H1 (cell line): Measurements from ENCODE around the gene CHST8. TPM values are rescaled to one million over a fixed set of nuclear protein-coding genes. Genes with fewer than 3 reads are reported as not detected.

Experiments used
- CTCF ChIA-PET: fragments of 300-600 bp; sonication (Branson Sonifier 250); formaldehyde crosslinking; loops from one replicate; lab custom pipeline; 2021; ENCODE audit not compliant: partially characterized antibody; lab: Charles Lee
- POLR2A ChIA-PET: fragments of 300-600 bp; sonication (Branson Sonifier 250); formaldehyde crosslinking; loops from one replicate; lab custom pipeline; 2021; ENCODE audit warnings: inconsistent platforms; ENCODE audit not compliant: partially characterized antibody; lab: Charles Lee
- DNase-seq, 2 experiments: peaks; one replicate each; pipeline versions ENCODE4 v3.0.0 to v3.0.0-alpha.2; 2010 to 2022; ENCODE audit warnings: low spot score in 2 of 2, low read depth in 1 of 2, mixed read lengths in 1 of 2
- FAIRE-seq: peaks from 2 replicates; lab custom pipeline; 2011; peaks lifted over from hg19 to GRCh38; lab: Jason Lieb, UNC
- H2AFZ ChIP-seq: 2 replicates; pipeline ENCODE4 v1.8.1; 2012; ENCODE audit warnings: low read length, inconsistent platforms
- H2AK5ac ChIP-seq: 2 replicates; pipeline ENCODE4 v1.6.1; 2013; ENCODE audit warnings: low read depth, low read length
- H2BK120ac ChIP-seq: replicated peaks from 2 replicates; pipeline ENCODE3; 2013; ENCODE audit warnings: low read depth, low read length, inconsistent platforms
- H2BK12ac ChIP-seq: 2 replicates; pipeline ENCODE4 v1.6.1; 2013; ENCODE audit warnings: low read depth, low read length
- H2BK15ac ChIP-seq: 2 replicates; pipeline ENCODE4 v1.6.1; 2013; ENCODE audit warnings: low read length
- H2BK20ac ChIP-seq: 2 replicates; pipeline ENCODE4 v1.6.1; 2013; ENCODE audit warnings: low read length
- H2BK5ac ChIP-seq: 2 replicates; pipeline ENCODE4 v1.6.1; 2013; ENCODE audit warnings: low read depth, low read length
- H3K14ac ChIP-seq: 2 replicates; pipeline ENCODE4 v1.6.1; 2013; ENCODE audit warnings: inconsistent platforms; ENCODE audit not compliant: insufficient read length
- H3K18ac ChIP-seq: 2 replicates; pipeline ENCODE4 v1.6.1; 2013; ENCODE audit warnings: low read length; ENCODE audit errors: extremely low read depth
- H3K23ac ChIP-seq: 2 replicates; pipeline ENCODE4 v1.6.1; 2013; ENCODE audit warnings: inconsistent platforms; ENCODE audit not compliant: insufficient read length
- H3K23me2 ChIP-seq: 2 replicates; pipeline ENCODE4 v1.6.1; 2013; ENCODE audit warnings: low read depth, low read length
- H3K27ac ChIP-seq: 2 replicates; pipeline ENCODE4 v1.6.1; 2011; ENCODE audit warnings: low read depth, low read length, inconsistent platforms
- H3K27me3 ChIP-seq, 4 experiments: replicated peaks in 1 of 4; 1 replicate in 1 of 4; 2 replicates in 3 of 4; pipeline versions ENCODE4 v1.6.1 to v1.8.1; 2011 to 2013; ENCODE audit warnings: low read length in 3 of 4, mild to moderate bottlenecking in 3 of 4, inconsistent platforms in 2 of 4, mixed read lengths in 2 of 4, moderate library complexity in 1 of 4; ENCODE audit not compliant: control insufficient read depth in 3 of 4, insufficient read depth in 3 of 4; ENCODE audit errors: extremely low read depth in 1 of 4
- H3K36me3 ChIP-seq, 4 experiments: 2 replicates each; pipeline versions ENCODE4 v1.6.1 to v1.8.1; 2011 to 2013; ENCODE audit warnings: mild to moderate bottlenecking in 4 of 4, low read length in 3 of 4, moderate library complexity in 2 of 4, control low read depth in 1 of 4, inconsistent platforms in 1 of 4; ENCODE audit not compliant: insufficient read depth in 4 of 4, control insufficient read depth in 2 of 4
- H3K4ac ChIP-seq: replicated peaks from 2 replicates; pipeline ENCODE3; 2013; ENCODE audit warnings: low read length, low read depth, mixed read lengths, inconsistent platforms; ENCODE audit not compliant: insufficient read length
- H3K4me1 ChIP-seq, 4 experiments: replicated peaks in 1 of 4; 1 replicate in 1 of 4; 2 replicates in 3 of 4; pipeline versions ENCODE4 v1.6.1 to v1.8.1; 2011 to 2013; ENCODE audit warnings: low read length in 3 of 4, inconsistent platforms in 2 of 4, mixed read lengths in 1 of 4; ENCODE audit not compliant: insufficient read depth in 4 of 4, control insufficient read depth in 3 of 4
- H3K4me2 ChIP-seq, 2 experiments: 2 replicates each; pipeline versions ENCODE4 v1.6.1 to v1.8.1; 2011 to 2013; ENCODE audit warnings: low read depth in 2 of 2, low read length in 2 of 2, control low read depth in 1 of 2, inconsistent platforms in 1 of 2, mild to moderate bottlenecking in 1 of 2; ENCODE audit not compliant: insufficient read depth in 1 of 2
- H3K4me3 ChIP-seq, 4 experiments: fragments of 200-600, 300-600 bp in 1 of 4; sonication (generic), shearing (Covaris generic), sonication (Bioruptor Twin) in 1 of 4; 2 replicates each; pipeline versions ENCODE4 v1.5.1 to v1.8.1; 2011 to 2016; ENCODE audit warnings: low read length in 4 of 4, low read depth in 3 of 4, control low read depth in 2 of 4, inconsistent platforms in 2 of 4, mild to moderate bottlenecking in 2 of 4, mixed read lengths in 1 of 4, moderate library complexity in 1 of 4; ENCODE audit not compliant: insufficient read depth in 2 of 4; ENCODE audit errors: extremely low read depth in 1 of 4
- H3K56ac ChIP-seq: replicated peaks from 2 replicates; pipeline ENCODE3; 2013; ENCODE audit warnings: low read depth, mild to moderate bottlenecking, mixed read lengths, low read length, inconsistent platforms; ENCODE audit not compliant: insufficient read length
- H3K79me1 ChIP-seq: 2 replicates; pipeline ENCODE4 v1.6.1; 2013; ENCODE audit warnings: low read depth, low read length, control low read depth
- H3K79me2 ChIP-seq, 2 experiments: 2 replicates each; pipeline versions ENCODE4 v1.6.1 to v1.8.1; 2012 to 2013; ENCODE audit warnings: low read length in 2 of 2, mild to moderate bottlenecking in 2 of 2, inconsistent platforms in 1 of 2; ENCODE audit not compliant: insufficient read depth in 2 of 2, control insufficient read depth in 1 of 2
- H3K9ac ChIP-seq, 4 experiments: replicated peaks in 1 of 4; 1 replicate in 1 of 4; 2 replicates in 3 of 4; pipeline versions ENCODE4 v1.6.1 to v1.8.1; 2011 to 2013; ENCODE audit warnings: low read depth in 3 of 4, low read length in 3 of 4, control low read depth in 2 of 4, mild to moderate bottlenecking in 2 of 4, moderate library complexity in 2 of 4, inconsistent platforms in 1 of 4; ENCODE audit errors: extremely low read depth in 1 of 4
- H3K9me3 ChIP-seq, 2 experiments: 2 replicates each; pipeline versions ENCODE4 v1.6.1 to v1.8.1; 2012 to 2013; ENCODE audit warnings: mild to moderate bottlenecking in 2 of 2, moderate library complexity in 2 of 2, control low read depth in 1 of 2, inconsistent platforms in 1 of 2, low read depth in 1 of 2, low read length in 1 of 2, mixed read lengths in 1 of 2; ENCODE audit not compliant: insufficient read depth in 2 of 2
- H4K20me1 ChIP-seq, 2 experiments: replicated peaks in 1 of 2; 2 replicates each; pipeline versions ENCODE3 to v1.8.1; 2011 to 2013; ENCODE audit warnings: inconsistent platforms in 2 of 2, low read length in 2 of 2, mild to moderate bottlenecking in 1 of 2; ENCODE audit not compliant: insufficient read depth in 2 of 2, control insufficient read depth in 1 of 2
- H4K5ac ChIP-seq: 2 replicates; pipeline ENCODE4 v1.6.1; 2013; ENCODE audit warnings: low read length, low read depth, mixed read lengths, inconsistent platforms; ENCODE audit not compliant: insufficient read length
- H4K8ac ChIP-seq: 2 replicates; pipeline ENCODE4 v1.8.0; 2013; ENCODE audit warnings: mild to moderate bottlenecking, moderate library complexity, low read length, inconsistent platforms; ENCODE audit not compliant: insufficient read depth; ENCODE audit errors: extremely low read depth
- H4K91ac ChIP-seq: replicated peaks from 2 replicates; pipeline ENCODE3; 2013; ENCODE audit warnings: low read length, mixed read lengths, inconsistent platforms; ENCODE audit not compliant: insufficient read length
- ATF2 ChIP-seq: IDR thresholded peaks from 2 replicates; pipeline ENCODE4 v1.6.1; 2012; ENCODE audit warnings: low read length, inconsistent platforms
- JUND ChIP-seq: IDR thresholded peaks from 2 replicates; pipeline ENCODE4 v1.6.1; 2011; ENCODE audit warnings: mild to moderate bottlenecking, improper control_type of control experiment, low read length
- KDM4A ChIP-seq: IDR thresholded peaks from one replicate; pipeline ENCODE4 v1.7.1; 2012; ENCODE audit warnings: low read depth, mild to moderate bottlenecking, moderate library complexity, low read length, inconsistent platforms; ENCODE audit not compliant: severe bottlenecking
- NRF1 ChIP-seq: IDR thresholded peaks from 2 replicates; pipeline ENCODE4 v1.6.1; 2011; ENCODE audit warnings: mild to moderate bottlenecking, low read depth, low read length, improper control_type of control experiment
- RNF2 ChIP-seq: fragments of 200-900, 300-1000 bp; sonication (generic); IDR thresholded peaks from 2 replicates; pipeline ENCODE4 v1.7.1; 2016; ENCODE audit warnings: borderline replicate concordance, low read depth, mild to moderate bottlenecking, antibody characterized with exemption, low read length; ENCODE audit not compliant: poor library complexity, severe bottlenecking; ENCODE audit errors: missing control alignments
- SP1 ChIP-seq: IDR thresholded peaks from 2 replicates; pipeline ENCODE4 v1.6.1; 2011; ENCODE audit warnings: low read depth, low read length
- TEAD4 ChIP-seq: IDR thresholded peaks from 2 replicates; pipeline ENCODE4 v1.6.1; 2012; ENCODE audit warnings: low read depth, low read length, inconsistent platforms, mixed read lengths
- USF2 ChIP-seq: IDR thresholded peaks from 2 replicates; pipeline ENCODE4 v1.6.1; 2011; ENCODE audit warnings: low read length, improper control_type of control experiment
- WGBS, 2 experiments: shearing (Covaris generic) in 1 of 2; methylation state at CpG; one replicate each; pipeline versions ENCODE4 v1.1.6 to v1.1.7; 2013 to 2015; ENCODE audit warnings: low lambda C conversion rate in 2 of 2, mixed read lengths in 2 of 2, inconsistent platforms in 1 of 2, low coverage in 1 of 2, missing lambda C conversion rate in 1 of 2; ENCODE audit not compliant: insufficient replicate concordance in 2 of 2, insufficient coverage in 1 of 2, insufficient read length in 1 of 2; ENCODE audit errors: extremely low coverage in 1 of 2, missing lambda C conversion rate in 1 of 2; 5-methylcytosine and 5-hydroxymethylcytosine counted together
- polyA plus RNA-seq, 7 experiments: library from polyadenylated mRNA; depleted of rRNA in 3 of 7; stranded (reverse) in 5 of 7; unstranded in 2 of 7; fragments of >200 nt in 5 of 7; fragments of 200-250 nt in 2 of 7; gene quantifications; 1 replicate in 5 of 7; 2 replicates in 1 of 7; 4 replicates in 1 of 7; pipeline versions ENCODE4 v1.2.1 to v1.2.3, GENCODE V29; 2011 to 2013; ENCODE audit warnings: missing spikeins in 2 of 7, mixed read lengths in 2 of 7
- total RNA-seq: library from RNA; stranded (reverse); fragmentation: NEBNext Ultra II Directional; extraction: Animal tissue kit (Norgen Biotek cat#: 25700); gene quantifications from 2 replicates; pipeline ENCODE4 v1.2.1, GENCODE V29; 2021

The CHST8 gene
- total and polyA plus RNA-seq, 2 of the 8 experiments (the other 6 are each of a cell fraction or from before 2014, with no cell fraction given): 10.8 to 28.2 TPM

DNA sequence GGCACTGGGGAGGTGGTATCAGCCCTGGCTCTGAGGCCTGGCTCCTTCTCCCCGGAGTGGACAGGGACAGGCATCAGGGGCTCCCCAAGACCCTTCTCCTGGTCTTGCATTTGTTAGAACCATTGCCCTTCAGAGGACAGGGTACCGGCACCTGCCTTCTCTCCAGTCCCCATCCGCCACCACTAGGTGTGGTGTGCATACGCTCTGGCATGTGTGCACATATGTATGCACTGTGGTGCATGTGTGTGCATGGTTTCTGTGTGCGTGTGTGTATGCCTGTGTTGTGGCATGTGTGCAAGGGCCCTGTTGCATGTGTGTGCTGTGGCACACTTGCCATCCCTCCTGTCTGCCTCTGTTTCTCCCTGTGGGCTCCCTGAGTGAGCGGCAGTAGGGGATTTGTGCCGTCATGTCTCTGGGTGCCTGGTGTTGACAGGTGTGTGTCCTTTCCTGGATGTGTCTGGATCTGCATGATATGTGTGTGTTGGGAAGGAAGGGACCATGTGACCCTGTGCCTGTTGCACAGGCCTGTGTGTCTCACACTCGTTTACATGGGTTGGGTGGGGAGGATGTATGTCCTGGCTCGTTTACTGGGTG is 184.2 kb downstream of the CHST8 start:
- DNase-seq: no peak
- ChIA-PET POLR2A (interaction anchor here (0.9 to 2.0 kb wide), 3 partner anchors 8 to 14 kb away, joined by 3 to 7 read pairs (median 4); no protein-coding TSS in a partner anchor), CTCF (interaction anchor here (1.3 to 1.9 kb wide), 2 partner anchors 12 to 28 kb away, joined by 3 to 7 read pairs; no protein-coding TSS in a partner anchor)
- Histone ChIP-seq H2BK12ac (no peak overlapping the region), H2BK20ac (no peak overlapping the region), H2BK15ac (no peak overlapping the region), H2AFZ (no peak overlapping the region), H4K8ac (peak overlapping the region; percentile 59; the same call in 1 of the 2 replicates), H2BK120ac (no peak overlapping the region), H3K4me1 (no peaks in the 10 kb centered on the region), H3K36me3 (peaks cover 5 to 28% (median 18%) of the 10 kb centered on the region in 4 experiments; a peak in 6 of 8 replicates), H3K79me2 (peaks cover 0 to 5% of the 10 kb centered on the region in 2 experiments; a peak in 1 of 4 replicates), H3K4ac (no peak overlapping the region), H3K9me3 (no peaks in the 10 kb centered on the region), H3K4me2 (no peak overlapping the region), H3K79me1 (peaks cover 3% of the 10 kb centered on the region; the same call in 1 of the 2 replicates), H3K4me3 (no peak overlapping the region), H3K23ac (no peak overlapping the region), H3K14ac (no peak overlapping the region), H3K18ac (no peak overlapping the region), H2BK5ac (no peak overlapping the region; the same call in 1 of the 2 replicates), H3K23me2 (no peaks in the 10 kb centered on the region), H3K27ac (no peak overlapping the region), H4K91ac (no peak overlapping the region), H4K20me1 (peaks cover 15% of the 10 kb centered on the region in 2 experiments), H3K56ac (no peak overlapping the region), H3K27me3 (no peaks in the 10 kb centered on the region), H2AK5ac (0 out of 2 replicates have a peak overlapping the region, but pooled peaks have one; percentile 13), H4K5ac (no peak overlapping the region), H3K9ac (no peak overlapping the region)
- FAIRE-seq: no peak
- WGBS, 2 experiments: 95% methylated on average over 9 of the region's 9 CpGs; no CpG with 5 or more reads in 1 of the 2 experiments
- TF ChIP-seq TEAD4: no peak
- no peak for TF ChIP-seq KDM4A
- TF ChIP-seq ATF2: no peak
- TF ChIP-seq RNF2: no peak
- TF ChIP-seq USF2: no peak
- TF ChIP-seq SP1: no peak
- TF ChIP-seq NRF1: no peak
- TF ChIP-seq JUND: no peak
